ENCODE results near the gene OR9A4. TPM values are rescaled to one million over a fixed set of nuclear protein-coding genes. Genes with fewer than 3 reads are reported as not detected.
A peak's percentile ranks its signal among the peaks of the same experiment; 100 is the strongest.

OR9A4 gene
- total RNA-seq, 1 donor from 2014 or later = not detected

- H3K4me3 ChIP-seq (ENCODE audit: low read depth, low read length) = no peak overlapping the region
- no peak for FAIRE-seq
These were observed 14.0 kb downstream of the OR9A4 start for GRCh38 chr7:141930211-141930610.

GRCh38 chr7:141941075-141941474 is 24.9 kb downstream of the OR9A4 start:
- FAIRE-seq (no peak), DNase-seq (ENCODE audit: low read depth) (no peak)
- no peak overlapping the region for H3K4me3 ChIP-seq (ENCODE audit: low read depth, low read length)
- TF ChIP-seq CTCF (IDR thresholded peaks at IDR 0.05; ENCODE audit: insufficient read depth, low read length, severe bottlenecking) = no peak
- H3K36me3 ChIP-seq (ENCODE audit: control insufficient read depth, insufficient read depth, low read length) = no peaks in the 10 kb centered on the region
- H3K27me3 ChIP-seq (ENCODE audit: control insufficient read depth, insufficient read depth, low read length) = no peaks in the 10 kb centered on the region

More at GRCh38 chr7:141930211-141930610, 14.0 kb downstream of the OR9A4 start:
- no peaks in the 10 kb centered on the region for H3K27me3 ChIP-seq (ENCODE audit: control insufficient read depth, insufficient read depth, low read length)
- no peaks in the 10 kb centered on the region for H3K36me3 ChIP-seq (ENCODE audit: control insufficient read depth, insufficient read depth, low read length)
- DNase-seq (ENCODE audit: low read depth) = no peak
- TF ChIP-seq CTCF (IDR thresholded peaks at IDR 0.05; ENCODE audit: insufficient read depth, low read length, severe bottlenecking) = no peak

DNA sequence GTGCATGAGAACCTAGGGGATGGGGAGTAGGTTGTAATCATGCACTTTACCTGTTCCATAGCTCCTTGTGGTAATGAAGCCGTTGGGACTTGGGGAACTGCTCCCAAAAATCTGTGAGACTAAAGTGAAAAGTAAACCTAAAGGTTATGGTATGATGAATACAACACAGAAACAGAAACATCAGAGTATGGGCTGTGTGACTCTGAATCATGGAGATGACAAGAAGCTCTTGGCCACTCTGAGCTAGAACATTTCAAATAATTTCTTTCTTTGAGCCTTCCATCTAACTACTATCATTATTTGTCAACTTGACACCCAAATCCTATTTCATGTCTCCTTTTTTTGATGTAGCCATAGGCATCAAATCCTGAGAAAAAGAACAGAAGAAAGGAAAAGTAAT is 27.6 kb downstream of the OR9A4 start:
- TF ChIP-seq CTCF (IDR thresholded peaks at IDR 0.05; ENCODE audit: insufficient read depth, low read length, severe bottlenecking) = no peak
- FAIRE-seq (no peak), DNase-seq (ENCODE audit: low read depth) (no peak)
- Histone ChIP-seq H3K4me3 (ENCODE audit: low read depth, low read length) (no peak overlapping the region), H3K36me3 (ENCODE audit: control insufficient read depth, insufficient read depth, low read length) (no peaks in the 10 kb centered on the region), H3K27me3 (ENCODE audit: control insufficient read depth, insufficient read depth, low read length) (no peaks in the 10 kb centered on the region)

- no peak for FAIRE-seq
- no peak overlapping the region for H3K4me3 ChIP-seq (ENCODE audit: low read depth, low read length)
These were observed 28.6 kb downstream of the OR9A4 start for GRCh38 chr7:141944811-141945210.

DNA sequence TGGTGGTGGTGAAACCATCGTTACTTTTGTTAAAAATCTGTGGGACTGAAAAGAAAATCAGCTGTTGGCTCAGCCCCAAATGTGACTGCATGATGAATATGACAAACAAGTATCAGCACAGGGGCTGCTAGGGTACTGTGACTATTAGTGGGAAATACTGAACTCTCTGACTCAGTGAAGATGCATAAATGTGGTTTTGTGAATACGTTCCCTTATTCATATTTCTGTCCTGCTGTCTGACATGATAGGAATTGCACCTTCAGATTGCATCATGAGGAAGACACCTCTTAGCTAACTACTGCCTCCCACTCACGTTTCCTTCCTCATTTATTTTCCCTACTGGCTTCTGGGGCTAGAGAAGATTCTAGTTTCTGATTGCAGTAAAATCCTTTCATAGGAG is 29.2 kb downstream of the OR9A4 start:
- FAIRE-seq = peak; percentile 77

More at GRCh38 chr7:141944811-141945210, 28.6 kb downstream of the OR9A4 start:
- H3K36me3 ChIP-seq (ENCODE audit: control insufficient read depth, insufficient read depth, low read length) = no peaks in the 10 kb centered on the region
- H3K27me3 ChIP-seq (ENCODE audit: control insufficient read depth, insufficient read depth, low read length) = no peaks in the 10 kb centered on the region
- peak; percentile 2 for DNase-seq (ENCODE audit: low read depth)
- TF ChIP-seq CTCF (IDR thresholded peaks at IDR 0.05; ENCODE audit: insufficient read depth, low read length, severe bottlenecking) = no peak

More for the DNA sequence above, 29.2 kb downstream of the OR9A4 start:
- H3K4me3 ChIP-seq (ENCODE audit: low read depth, low read length) = no peak overlapping the region
- TF ChIP-seq CTCF (IDR thresholded peaks at IDR 0.05; ENCODE audit: insufficient read depth, low read length, severe bottlenecking) = no peak
- no peaks in the 10 kb centered on the region for H3K36me3 ChIP-seq (ENCODE audit: control insufficient read depth, insufficient read depth, low read length)
- peak; percentile 94 for DNase-seq (ENCODE audit: low read depth)
- H3K27me3 ChIP-seq (ENCODE audit: control insufficient read depth, insufficient read depth, low read length) = no peaks in the 10 kb centered on the region

All from bronchial epithelial cell (primary cell).